Kidney (tissue), 14 donors: ENCODE results near the gene FBXO24. TPM values are rescaled to one million over a fixed set of nuclear protein-coding genes. Genes with fewer than 3 reads are reported as not detected.

Source experiments
- DNase-seq, 5 donors: peaks; one replicate each; pipeline ENCODE4 v3.0.0-alpha.2; 2013 to 2020
- FAIRE-seq: peaks from 2 replicates; lab custom pipeline; 2012; peaks lifted over from hg19 to GRCh38; lab: Jason Lieb, UNC
- H3K27ac ChIP-seq, 2 donors: one replicate each; pipeline ENCODE4 v1.7.0; 2013; ENCODE audit warnings: low read depth in 2 of 2, low read length in 2 of 2, inconsistent platforms in 1 of 2
- H3K27me3 ChIP-seq: one replicate; pipeline ENCODE4 v1.7.1; 2013; ENCODE audit warnings: low read length, inconsistent platforms; ENCODE audit not compliant: control insufficient read depth, insufficient read depth
- H3K36me3 ChIP-seq, 3 donors: one replicate each; pipeline versions ENCODE4 v1.7.0 to v1.7.1; 2013; ENCODE audit warnings: low read length in 3 of 3, control low read depth in 1 of 3, inconsistent platforms in 1 of 3; ENCODE audit not compliant: insufficient read depth in 3 of 3, control insufficient read depth in 2 of 3
- H3K4me1 ChIP-seq, 3 donors: one replicate each; pipeline versions ENCODE4 v1.7.0 to v1.7.1; 2013; ENCODE audit warnings: low read length in 3 of 3, inconsistent platforms in 1 of 3, low read depth in 1 of 3; ENCODE audit not compliant: control insufficient read depth in 2 of 3, insufficient read depth in 2 of 3
- H3K4me3 ChIP-seq, 3 donors: one replicate each; pipeline versions ENCODE4 v1.7.0 to v1.8.1; 2013; ENCODE audit warnings: low read length in 3 of 3, control low read depth in 1 of 3, inconsistent platforms in 1 of 3
- H3K9ac ChIP-seq, 3 donors: one replicate each; pipeline versions ENCODE4 v1.7.0 to v1.7.1; 2013; ENCODE audit warnings: low read length in 3 of 3, control low read depth in 1 of 3, inconsistent platforms in 1 of 3
- H3K9me3 ChIP-seq, 3 donors: one replicate each; pipeline versions ENCODE4 v1.7.0 to v1.7.1; 2013; ENCODE audit warnings: low read length in 3 of 3, control low read depth in 1 of 3, inconsistent platforms in 1 of 3; ENCODE audit not compliant: control insufficient read depth in 2 of 3, insufficient read depth in 1 of 3
- CTCF ChIP-seq: IDR thresholded peaks from 3 replicates; pipeline ENCODE4 v1.5.1; 2012; ENCODE audit warnings: mild to moderate bottlenecking, moderate library complexity, borderline replicate concordance; ENCODE audit not compliant: insufficient read depth; ENCODE audit errors: extremely low read depth
- intact Hi-C: fragments of 100-400 bp; cut with DNase I; formaldehyde crosslinking; loops from one replicate; pipeline ENCODE4 v1.11.1; 2022
- polyA plus RNA-seq: library from polyadenylated mRNA; stranded (reverse); fragments of 350-450 nt; fragmentation: Illumina TruSeq; extraction: RNeasy Lipid Tissue Mini Kit (QIAGEN cat#74804); gene quantifications from one replicate; pipeline ENCODE4 v1.2.3, GENCODE V29; 2014; ENCODE audit warnings: low read depth, low replicate concordance; ENCODE audit not compliant: insufficient read depth
- total RNA-seq: library from RNA; stranded (reverse); fragmentation: NEBNext Ultra II Directional; extraction: Animal tissue kit (Norgen Biotek cat#: 25700); gene quantifications from one replicate; pipeline ENCODE4 v1.2.1, GENCODE V29; 2021
- donor health status: control.
- donor health status: control.
- donor health status: control.
- donor health status: control.
- donor health status: control.
- donor health status: DM: yes; HTN: yes; CAD: no.
- donor health status: Normal renal cell carcinoma (clear cell type).

The FBXO24 gene
- total and polyA plus RNA-seq, 2 donors from 2014 or later: 0.60 to 0.95 TPM

GRCh38 chr7:100572281-100572948 is 13.7 kb upstream of the FBXO24 start:
- intact Hi-C loops: loop anchor here (10.0 kb wide), 1 partner anchor 112 kb away; no protein-coding TSS in a partner anchor
- Histone ChIP-seq H3K9ac (no peak overlapping the region), H3K4me1 (peaks cover 0 to 4% (median 0%) of the 10 kb centered on the region in 3 donors), H3K4me3 (no peak overlapping the region), H3K36me3 (peaks cover 0 to 13% (median 6%) of the 10 kb centered on the region in 3 donors), H3K9me3 (no peaks in the 10 kb centered on the region), H3K27ac (no peak overlapping the region), H3K27me3 (no peaks in the 10 kb centered on the region)
- no peak for TF ChIP-seq CTCF
- DNase-seq (peak in 4 of 5 donors; percentile 62 to 84 (median 68)), FAIRE-seq (no peak)

GRCh38 chr7:100572949-100573675 is 13.0 kb upstream of the FBXO24 start:
- no peak overlapping the region for H3K27ac ChIP-seq
- H3K4me1 ChIP-seq: peaks cover 0 to 4% (median 0%) of the 10 kb centered on the region in 3 donors
- no peaks in the 10 kb centered on the region for H3K9me3 ChIP-seq
- no peak overlapping the region for H3K4me3 ChIP-seq
- no peak overlapping the region for H3K9ac ChIP-seq
- H3K36me3 ChIP-seq: peaks cover 0 to 20% (median 10%) of the 10 kb centered on the region in 3 donors
- intact Hi-C loops: loop anchor here (10.0 kb wide), 1 partner anchor 112 kb away; no protein-coding TSS in a partner anchor
- no peaks in the 10 kb centered on the region for H3K27me3 ChIP-seq
- FAIRE-seq (no peak), DNase-seq (no peak)
- no peak for TF ChIP-seq CTCF

- Histone ChIP-seq H3K27me3 (no peaks in the 10 kb centered on the region), H3K4me1 (peaks cover 0 to 4% (median 0%) of the 10 kb centered on the region in 3 donors), H3K9ac (no peak within 1 kb of the TSS), H3K9me3 (no peaks in the 10 kb centered on the region), H3K27ac (no peak within 1 kb of the TSS), H3K4me3 (no peak within 1 kb of the TSS), H3K36me3 (peaks cover 0 to 24% (median 13%) of the 10 kb centered on the region in 3 donors)
- DNase-seq: no peak
- intact Hi-C loops: loop anchor here (10.0 kb wide), 1 partner anchor 111 kb away; no protein-coding TSS in a partner anchor
- FAIRE-seq: no peak
- no peak for TF ChIP-seq CTCF
These were observed 12.3 kb upstream of the FBXO24 start, which contains the start of gene SAP25 for GRCh38 chr7:100573691-100574361. Gene SAP25 (minus strand): TSS chr7:100573900. CDS start chr7:100573742, 158 bp downstream.
